Superior temporal gyrus (tissue), 1 donor: ENCODE results near the gene AIPL1.

Experiments
- DNase-seq: peaks from one replicate; pipeline ENCODE4 v3.0.0-alpha.2; 2016; ENCODE audit errors: extremely low spot score

Gene AIPL1

DNA sequence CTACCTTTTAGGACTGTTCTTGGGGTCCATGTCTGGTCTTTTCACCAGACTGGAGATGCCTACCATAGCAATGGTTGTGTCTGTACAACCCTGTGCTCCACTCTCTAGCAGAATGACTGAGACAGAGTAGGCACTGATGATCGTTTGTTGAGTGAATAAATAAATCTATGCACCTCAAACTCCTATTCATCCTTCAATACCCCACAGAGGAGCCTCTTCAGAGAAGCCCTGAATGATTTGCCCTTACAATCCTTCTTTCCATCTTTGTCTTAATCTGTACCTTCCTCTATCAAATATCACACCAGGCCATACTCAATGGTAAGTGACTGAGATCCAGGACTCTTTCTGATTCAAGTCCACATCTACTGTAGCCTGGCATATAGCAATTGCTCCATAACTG, 32.6 kb upstream of the AIPL1 start:
- DNase-seq = no peak

GRCh38 chr17:6465206-6466003, 30.5 kb upstream of the AIPL1 start:
- no peak for DNase-seq

DNA sequence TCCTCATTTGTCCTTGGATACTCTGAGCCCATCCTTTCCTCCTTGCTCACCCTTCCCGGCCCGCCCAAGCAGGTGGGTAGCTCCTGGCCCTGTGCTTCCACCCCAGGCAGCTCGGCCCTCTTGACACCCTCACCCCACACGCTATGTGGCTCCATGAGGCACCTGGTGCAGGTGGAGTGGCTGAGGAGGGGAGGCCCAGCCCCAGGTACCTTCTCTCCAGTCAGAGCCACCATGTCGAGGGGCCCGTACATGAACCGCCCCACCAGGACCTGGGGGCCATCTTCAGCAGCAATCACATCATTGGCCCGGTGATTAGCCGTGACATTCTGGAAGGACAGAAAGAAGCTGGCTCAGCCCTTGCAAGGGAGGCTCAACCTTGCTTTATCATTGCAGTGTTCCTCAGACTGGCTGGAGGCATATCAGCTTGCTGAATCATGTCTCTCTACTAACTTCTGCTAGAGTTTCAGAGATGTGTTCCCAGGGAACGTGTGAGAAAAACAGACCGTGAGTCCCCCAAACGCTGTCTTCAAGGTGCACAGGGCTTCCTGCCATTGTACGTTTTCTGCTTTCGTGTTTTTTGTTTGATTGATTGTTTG, 29.6 kb upstream of the AIPL1 start:
- DNase-seq = no peak

DNA sequence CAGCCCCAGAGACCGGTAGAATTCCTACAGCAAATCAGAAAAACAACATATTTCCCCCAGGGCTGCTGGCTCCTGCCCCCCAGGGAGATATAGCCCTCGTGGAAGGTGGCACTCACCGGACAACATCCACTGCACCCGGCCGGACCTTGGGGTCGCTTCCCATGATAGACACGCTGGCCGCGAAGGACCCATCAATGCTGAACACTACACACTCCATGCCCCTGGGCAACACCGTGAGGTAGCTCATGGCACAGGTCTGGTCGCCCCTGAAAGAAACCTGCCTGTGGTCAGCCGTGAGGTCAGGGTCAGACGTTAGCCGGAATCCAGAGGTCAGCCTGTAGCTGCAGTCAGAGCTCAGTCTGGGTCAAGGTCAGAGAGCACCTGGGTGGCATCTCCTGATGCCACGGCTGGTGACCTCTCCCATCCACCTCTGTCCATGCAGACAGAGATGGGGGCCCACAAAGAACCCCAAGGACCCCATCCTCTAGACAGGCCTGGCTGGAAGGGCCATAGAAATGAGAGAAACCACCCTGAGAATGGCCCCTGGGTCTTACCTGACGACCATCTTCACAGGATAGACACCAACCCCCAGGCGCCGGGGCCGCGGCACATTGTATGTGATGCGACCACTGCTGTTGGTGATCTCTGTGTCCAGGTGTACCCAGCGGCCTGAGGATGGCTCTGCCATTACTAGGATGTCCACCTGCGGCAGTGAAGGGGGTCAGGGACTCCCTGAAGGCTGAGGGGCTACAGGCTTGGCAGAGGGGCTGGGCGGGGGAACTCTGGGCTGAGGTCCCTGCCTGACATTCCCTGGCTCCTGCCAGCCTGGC, 28.9 kb upstream of the AIPL1 start:
- no peak for DNase-seq

- DNase-seq = no peak
Measured at GRCh38 chr17:6462692-6463091, 27.8 kb upstream of the AIPL1 start.

- no peak for DNase-seq
Measured at GRCh38 chr17:6461792-6462524, 27.0 kb upstream of the AIPL1 start.

DNA sequence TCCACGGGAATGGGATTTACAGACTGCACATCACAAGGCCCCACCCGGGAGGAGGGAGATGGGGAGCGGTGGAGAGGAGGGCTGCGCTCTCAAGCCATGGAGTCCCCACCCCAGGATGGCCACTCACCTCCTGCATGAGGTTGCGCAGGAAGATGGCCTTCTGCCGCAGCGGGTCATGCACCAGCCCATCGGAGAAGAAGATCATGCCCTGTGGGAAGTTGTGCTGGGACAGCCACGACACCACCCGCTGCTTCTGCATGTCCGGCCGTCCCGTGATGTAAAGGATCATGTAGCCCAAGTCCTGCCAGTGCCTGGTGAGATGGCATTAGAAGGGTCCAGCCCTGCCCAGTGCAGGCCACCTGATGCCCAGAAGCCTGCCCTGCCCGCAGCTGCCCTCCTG, 26.3 kb upstream of the AIPL1 start:
- DNase-seq = no peak

DNA sequence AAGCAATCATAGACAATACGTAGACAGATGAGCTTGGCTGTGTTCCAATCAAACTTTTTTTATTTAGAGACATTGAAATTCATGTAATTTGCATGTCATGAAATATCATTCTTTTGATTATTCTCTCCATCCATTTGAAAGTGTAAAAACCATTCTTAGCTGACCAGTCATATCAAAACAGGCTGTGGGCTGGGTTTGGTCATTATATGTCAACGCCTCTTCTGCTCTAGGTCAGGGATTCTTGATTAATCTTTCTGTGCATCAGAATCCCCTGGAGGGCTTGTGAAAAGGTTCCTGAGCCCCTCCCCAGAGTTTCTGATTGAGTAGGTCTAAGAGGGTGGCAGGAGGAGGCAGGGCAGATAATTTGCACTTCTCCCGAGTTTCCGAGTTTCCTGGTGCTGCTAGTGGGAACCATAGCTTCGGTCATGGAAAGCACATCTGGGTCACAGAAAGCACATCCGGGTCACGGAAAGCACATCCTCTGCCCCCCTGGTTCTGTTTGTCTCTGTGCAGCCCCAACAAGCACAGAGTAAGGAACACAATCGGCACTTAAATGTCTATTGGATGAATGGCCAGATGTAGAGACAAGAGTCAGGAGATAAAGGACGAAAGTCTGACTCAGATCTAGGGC, 25.7 kb upstream of the AIPL1 start:
- DNase-seq = no peak

- no peak for DNase-seq
Measured at GRCh38 chr17:6458460-6458950, 23.6 kb upstream of the AIPL1 start.

- DNase-seq = no peak
Measured at GRCh38 chr17:6457688-6458459, 23.0 kb upstream of the AIPL1 start.

DNA sequence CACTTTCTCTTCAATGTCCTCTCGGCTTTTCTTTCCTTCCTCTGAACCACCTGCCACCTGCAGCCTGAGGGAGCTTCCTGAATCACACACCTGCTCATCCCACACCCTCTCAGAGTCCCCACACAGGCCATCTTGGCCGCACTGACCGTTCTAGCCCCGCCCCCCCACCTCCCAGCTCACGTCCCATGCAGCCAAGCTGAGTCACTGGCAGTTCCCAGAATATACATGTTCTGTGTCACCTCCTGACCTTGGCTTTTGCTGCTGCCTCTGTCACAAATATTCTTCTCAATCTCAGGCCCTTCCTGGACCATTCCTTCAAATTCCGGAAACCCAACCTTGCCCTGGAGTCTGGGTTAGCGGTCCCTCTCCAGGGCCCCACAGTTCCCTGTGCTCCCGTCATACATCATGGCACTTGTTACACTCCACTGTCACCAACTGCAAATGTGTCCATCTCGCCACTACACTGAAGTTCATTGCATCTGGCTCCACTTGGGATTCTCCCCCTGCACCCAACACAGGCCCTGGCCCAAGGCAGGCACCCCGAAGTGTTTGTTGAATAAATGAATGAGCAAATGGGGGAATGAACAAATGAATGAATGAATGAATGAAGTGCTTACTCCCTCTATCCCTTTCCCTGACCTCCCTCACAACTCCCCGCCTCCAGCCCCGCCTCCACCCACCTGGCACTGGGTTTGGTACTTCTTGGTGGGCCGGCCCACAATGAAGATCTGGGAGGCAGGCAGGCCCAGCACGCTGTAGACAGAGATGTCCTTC, 22.2 kb upstream of the AIPL1 start:
- no peak for DNase-seq

- DNase-seq = no peak
Measured at GRCh38 chr17:6456321-6456720, 21.4 kb upstream of the AIPL1 start.

GRCh38 chr17:6455321-6455705, 20.4 kb upstream of the AIPL1 start:
- DNase-seq = no peak

GRCh38 chr17:6454495-6455320, 19.8 kb upstream of the AIPL1 start:
- DNase-seq = no peak

DNA sequence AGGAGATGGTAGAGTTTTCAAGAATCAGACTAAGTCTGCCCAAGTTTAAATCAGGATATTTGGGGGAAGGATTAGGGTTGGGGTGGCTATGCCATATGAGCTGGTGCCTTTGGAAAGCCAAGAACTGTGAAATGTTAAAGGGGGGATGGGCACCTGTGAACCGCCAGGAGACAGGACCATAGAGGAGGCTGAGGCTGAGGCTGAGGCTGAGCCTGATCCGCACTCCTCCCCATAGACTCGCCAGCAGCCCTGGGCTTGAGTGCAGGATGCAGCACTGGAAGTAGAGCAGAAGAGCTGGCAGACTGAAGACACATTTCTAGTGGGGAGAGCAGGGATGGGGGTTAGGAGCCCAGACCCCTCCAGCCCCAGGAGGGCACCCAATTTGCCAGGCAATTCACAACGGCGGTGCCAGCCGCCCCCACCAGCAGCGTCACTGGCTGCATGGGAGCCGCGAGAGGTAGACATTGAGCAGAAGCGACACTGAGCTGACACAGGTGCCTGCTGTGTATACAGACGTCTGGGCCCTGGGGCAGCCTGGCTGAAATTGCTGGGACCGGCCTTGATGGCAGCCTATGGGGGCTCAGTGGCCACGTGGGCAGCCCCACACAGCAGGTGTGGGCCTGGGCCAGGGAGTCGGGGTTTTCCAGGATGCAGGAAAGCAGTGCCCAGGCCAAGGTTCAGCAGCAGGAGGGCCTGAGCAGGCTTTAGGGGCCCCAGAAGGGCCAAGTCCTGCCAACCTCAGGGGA, 18.5 kb upstream of the AIPL1 start:
- no peak for DNase-seq

DNA sequence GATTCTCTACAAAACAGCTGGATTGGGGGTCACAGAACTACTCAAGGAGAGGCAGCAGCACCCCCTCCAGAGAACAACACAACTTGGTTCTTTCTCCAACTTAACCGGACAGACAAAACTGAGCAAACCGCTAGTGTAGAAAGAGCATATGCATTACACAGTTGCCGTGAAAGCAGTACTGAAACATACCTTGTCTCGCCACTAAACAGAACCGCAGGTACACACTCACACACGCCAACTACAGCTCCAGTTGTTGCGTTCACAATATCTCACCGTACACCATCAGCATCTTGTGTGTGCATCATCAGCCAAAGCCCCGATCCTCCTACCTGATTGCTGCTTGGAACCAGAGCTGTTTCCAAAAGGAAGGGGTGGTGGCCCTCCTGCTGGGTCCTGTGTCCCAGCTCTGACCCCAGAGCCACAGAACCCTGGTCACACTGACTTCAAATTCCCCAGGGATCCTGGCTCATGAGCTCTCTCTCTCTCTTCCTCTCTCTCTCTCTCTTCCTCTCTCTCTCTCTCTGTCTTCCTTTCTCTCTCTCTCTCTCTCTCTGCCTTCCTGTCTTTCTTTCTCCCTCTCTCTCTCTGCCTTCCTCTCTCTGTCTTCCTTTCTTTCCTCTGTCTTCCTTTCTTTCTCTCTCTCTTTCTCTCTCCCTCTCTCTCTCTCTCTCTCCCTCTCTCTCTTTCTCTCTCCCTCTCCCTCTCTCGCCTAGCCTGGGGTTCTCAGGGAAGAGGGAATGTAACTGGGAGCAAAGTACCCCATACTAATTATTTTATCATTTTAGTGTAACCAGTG, 17.7 kb upstream of the AIPL1 start:
- no peak for DNase-seq
